NCI-H2196 (cell line): ENCODE measurements around the gene GABRR1.
A peak's percentile ranks its signal among the peaks of the same experiment; 100 is the strongest.
"Not testable (repeated sequence)": the region's sequence is repeated elsewhere in the genome, so short reads cannot be mapped to it uniquely, and the experiment has no call there.

Experiments
- DNase-seq: peaks from one replicate; lab custom pipeline; 2025; ENCODE audit not compliant: unreplicated experiment; lab: John Stamatoyannopoulos, UW

The GABRR1 gene

DNA sequence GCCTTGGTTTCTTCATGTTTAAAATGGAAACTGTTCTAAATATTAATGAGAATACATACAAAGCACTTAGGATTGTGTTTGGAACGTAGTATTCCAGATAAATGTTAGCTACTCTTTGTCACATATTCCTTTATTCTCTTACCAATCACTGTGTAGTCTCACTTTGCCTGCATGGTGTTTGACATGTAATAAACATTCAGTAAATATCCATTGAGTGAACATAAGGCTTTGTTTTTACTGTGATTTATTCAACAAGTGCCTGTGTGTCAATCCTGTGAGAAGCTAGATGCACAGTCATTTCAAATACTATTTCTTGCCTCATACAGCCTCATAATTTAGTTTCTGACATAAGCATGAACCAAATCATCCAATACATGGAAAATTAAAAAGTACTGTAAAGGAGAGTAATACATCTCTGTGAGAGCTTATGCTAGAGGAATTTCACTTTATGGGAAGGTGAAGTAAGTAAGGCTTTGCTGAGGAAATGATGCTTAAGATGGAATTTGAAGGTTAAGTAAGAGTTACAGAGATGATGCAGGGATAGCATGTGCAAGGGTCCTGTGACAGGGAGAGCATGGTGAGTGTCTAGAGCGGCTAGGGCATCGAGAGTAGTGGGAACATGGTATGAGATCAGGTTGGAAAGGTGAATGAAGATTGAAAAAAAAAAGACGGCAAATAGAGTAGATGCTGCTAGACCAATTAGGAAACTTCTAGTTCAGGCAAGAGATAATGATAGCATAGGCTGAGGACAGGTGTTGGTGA is 56.6 kb downstream of the GABRR1 start:
- DNase-seq, result no peak

DNA sequence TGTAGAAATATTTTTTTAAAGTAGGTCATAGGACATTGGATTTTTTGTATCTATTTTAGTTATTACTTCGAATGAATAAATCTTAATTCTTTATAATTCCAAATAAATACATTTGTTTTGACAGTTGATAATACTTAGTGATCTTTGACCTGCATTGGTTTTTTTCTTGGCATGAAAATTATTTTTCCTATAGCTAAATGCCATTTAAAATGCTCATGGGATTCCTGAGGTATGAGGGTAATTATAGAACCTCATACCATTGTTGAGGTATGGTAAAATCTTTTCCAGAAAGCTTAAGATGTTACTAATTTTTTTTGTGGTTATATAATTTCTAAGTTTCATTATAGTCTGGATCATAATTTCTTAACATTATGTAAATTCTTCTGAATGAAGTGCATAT is 63.0 kb downstream of the GABRR1 start:
- DNase-seq, result no peak

DNA sequence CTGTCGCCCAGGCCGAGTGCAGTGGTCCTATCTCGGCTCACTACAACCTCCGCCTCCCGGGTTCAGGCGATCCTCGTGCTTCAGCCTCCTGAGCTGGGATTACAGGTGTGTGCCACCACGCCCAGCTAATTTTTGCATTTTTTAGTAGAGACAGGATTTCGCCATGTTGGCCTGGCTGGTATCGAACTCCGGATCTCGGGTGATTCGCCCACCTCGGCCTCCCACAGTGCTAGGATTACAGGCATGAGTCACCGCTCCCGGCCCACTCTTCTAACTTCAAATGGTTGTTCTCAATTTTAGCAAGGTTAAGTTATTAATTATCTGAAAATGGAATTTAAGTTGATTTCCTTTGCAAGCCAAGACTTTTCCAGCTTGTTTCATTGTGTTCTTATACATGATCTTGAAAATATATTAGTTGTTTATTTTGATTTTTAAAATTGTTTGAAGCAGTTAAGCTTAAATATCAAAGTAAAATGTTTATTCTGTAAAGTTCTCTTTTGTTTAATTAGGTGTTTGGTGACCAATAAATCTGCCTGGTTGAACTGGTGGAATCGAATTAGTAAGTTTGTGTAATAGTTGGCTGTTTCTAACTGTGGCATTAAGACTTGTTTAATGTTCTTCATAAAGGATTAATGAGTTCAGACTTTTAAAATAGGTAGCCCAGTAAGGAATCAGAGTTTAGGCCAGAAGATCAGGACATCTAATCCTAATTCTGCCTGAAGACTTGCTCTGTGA is 69.0 kb downstream of the GABRR1 start:
- no peak for DNase-seq

DNA sequence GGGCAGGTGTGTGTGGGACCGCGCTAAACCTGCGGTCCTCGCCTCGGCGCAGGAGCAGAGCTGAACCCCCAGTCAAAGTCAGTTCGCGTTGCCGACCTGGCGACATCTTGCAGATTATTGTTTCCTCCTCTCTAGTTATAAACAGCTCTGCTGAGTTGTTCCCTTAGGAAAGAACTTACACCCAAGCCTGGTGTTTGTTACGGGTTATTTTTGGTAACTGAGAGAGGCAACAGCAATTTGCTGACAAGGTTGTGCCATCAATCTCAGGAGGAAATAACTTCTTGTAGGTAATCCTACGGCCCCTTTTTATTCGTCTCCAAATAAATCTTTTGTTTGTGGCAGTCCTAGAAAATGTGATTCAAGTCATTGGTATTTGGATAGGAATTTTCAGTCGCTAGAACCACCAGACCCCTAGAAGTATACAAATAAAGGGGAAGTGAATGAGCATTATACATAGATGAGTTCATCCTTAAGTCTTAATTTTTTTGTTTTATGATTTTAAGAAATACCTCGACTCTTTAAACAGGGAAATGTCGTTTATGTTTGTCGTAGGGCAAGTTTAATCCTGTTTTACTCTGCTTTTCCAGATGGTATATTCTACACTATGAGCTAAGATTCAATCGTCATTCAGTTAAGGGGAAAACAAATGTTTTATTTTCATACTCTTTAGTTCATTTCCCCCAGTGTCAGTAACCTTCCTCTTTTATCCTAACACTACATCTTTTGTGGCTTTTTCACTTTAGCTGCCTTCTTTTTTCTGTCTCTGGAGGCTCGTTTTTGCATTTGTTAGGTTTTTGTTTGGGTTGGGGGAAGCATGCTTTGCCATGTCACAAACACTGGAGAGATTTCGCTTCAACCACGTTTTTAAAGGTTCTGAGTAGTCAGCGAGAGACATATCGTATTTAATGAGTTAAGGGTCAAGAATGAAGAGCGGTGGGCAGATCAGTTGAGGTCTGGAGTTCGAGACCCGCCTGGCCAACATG is 70.1 kb downstream of the GABRR1 start:
- no peak for DNase-seq

DNA sequence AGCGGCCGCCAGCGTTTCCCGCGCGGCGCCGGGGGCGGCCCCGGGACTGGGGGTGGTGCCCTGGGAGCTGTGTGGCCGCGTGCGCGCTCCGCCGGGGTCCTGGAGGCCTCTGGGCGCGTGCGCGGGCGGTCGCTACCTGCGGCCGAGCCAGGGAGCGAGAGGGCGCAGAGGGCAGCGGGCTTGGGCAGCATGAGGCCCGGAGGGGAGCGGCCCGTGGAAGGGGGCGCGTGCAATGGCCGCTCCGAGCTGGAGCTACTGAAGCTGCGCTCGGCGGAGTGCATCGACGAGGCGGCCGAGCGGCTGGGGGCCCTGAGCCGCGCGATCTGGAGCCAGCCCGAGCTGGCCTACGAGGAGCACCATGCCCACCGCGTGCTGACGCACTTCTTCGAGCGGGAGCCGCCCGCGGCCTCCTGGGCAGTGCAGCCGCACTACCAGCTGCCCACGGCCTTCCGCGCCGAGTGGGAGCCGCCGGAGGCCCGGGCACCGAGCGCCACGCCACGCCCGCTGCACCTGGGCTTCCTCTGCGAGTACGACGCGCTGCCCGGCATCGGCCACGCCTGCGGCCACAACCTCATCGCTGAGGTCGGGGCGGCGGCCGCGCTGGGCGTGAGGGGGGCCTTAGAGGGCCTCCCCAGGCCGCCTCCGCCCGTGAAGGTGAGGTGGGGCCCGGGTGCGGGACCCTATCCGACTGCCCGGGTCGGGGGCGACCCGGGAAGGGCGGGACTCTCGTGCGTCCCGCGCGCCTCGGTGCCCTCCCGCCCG is 71.0 kb downstream of the GABRR1 start, which contains the start of gene PM20D2:
PM20D2 (plus strand) TSS at position 100 of the 762 bp plus-strand sequence; CDS start at position 190, 90 bp downstream.
- DNase-seq, result peak; percentile 79

DNA sequence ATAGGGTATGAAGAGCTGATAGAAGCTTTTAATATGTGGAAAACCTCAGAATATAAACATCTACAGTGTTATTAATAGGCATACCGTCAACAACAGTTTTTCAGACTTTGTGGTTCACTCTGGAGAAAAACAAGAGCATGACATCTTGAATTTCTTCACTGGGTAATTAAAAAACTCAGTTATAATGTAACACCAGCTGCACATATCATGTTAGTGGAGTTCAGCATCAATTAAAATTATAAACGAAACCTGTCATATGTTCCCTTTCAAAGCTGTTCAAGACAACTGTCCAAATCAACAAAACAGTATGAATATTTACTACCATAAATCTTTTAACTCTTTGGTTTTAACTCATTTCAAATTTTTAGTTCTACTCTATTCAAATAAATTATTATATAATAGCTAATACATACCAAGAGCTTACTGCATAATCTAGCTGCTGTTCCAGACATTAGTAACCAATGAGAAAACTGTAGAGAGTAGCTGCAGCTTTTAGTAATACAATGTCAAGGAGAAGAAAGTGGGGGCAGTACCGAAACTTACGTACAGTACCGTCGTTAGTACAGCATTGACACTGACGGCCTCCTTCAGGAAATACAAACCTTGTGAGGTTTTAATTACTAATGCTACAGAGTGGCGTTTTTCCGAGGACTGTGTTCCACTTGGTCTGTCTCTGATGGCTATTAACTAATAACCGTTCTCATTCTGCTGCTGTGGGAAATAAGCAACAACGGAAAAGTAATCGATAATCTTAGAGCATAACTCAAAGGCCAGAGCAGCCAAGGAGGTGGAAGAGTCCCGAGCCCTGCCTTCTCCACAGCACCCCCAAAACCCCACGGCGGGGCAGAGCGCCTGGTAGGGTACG is 71.8 kb downstream of the GABRR1 start:
- peak; percentile 60 for DNase-seq

DNA sequence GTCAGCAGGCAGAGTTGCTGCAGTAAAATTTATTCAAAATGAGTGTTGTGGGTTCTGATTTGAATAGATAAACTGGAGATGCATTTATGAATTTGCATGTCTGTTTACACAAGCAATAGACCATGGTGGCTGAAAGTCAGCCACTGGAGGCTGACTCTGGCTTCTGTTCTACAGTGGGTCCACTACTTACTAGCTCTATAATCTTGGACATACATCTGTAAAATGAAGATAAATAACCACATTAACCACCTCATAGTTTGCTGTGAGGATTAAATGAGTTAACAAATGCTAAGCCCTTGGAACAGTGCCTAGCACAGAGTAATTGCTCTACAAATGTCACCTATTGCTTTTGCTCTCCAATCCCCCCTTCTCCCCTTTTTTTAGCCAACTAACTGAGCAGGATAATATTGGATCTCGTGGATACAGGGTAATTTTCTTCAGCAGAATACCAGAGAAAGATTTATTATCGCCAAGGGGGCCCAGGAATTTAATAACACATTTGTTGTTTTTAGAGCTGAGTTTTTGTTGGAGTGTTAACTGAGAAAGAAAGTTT is 72.7 kb downstream of the GABRR1 start:
- no peak for DNase-seq

DNA sequence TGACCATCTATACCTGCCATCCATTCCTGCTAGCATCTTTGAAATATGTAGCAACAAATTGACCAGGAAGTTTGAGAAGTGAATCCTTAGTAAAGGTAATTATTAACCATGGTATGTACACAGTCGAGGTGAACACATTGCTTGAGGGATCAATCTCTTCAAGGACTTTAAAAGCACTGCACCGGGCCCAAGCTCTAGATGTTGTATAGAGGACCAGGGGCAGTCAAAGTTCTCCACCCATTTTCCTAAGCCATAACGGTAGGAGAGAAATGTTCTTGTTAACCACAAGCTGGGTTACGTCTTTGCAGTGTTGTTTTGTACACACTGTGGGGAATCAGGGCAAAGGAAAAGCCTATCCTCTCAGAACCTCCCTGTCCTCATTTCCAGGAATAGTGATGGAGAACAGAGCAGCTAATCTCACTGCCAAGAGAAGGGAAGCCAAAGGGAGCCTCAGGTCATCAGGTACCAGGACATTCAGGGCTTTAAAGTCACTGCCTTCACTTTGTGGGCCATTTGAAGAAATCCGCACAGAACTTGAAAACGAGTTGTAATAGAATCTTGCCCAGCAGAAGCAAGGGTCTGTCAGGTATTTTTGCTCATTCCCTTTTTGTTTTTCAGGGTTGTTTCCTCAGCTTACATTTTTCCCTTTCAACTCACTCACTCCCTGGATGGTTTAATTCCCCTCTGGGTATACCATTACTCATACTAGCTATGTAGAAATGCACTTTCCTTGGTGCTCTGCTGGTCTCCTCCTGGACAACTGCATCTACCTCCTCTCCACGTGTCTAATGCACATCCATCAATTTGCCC is 76.6 kb downstream of the GABRR1 start:
- DNase-seq, result no peak

DNA sequence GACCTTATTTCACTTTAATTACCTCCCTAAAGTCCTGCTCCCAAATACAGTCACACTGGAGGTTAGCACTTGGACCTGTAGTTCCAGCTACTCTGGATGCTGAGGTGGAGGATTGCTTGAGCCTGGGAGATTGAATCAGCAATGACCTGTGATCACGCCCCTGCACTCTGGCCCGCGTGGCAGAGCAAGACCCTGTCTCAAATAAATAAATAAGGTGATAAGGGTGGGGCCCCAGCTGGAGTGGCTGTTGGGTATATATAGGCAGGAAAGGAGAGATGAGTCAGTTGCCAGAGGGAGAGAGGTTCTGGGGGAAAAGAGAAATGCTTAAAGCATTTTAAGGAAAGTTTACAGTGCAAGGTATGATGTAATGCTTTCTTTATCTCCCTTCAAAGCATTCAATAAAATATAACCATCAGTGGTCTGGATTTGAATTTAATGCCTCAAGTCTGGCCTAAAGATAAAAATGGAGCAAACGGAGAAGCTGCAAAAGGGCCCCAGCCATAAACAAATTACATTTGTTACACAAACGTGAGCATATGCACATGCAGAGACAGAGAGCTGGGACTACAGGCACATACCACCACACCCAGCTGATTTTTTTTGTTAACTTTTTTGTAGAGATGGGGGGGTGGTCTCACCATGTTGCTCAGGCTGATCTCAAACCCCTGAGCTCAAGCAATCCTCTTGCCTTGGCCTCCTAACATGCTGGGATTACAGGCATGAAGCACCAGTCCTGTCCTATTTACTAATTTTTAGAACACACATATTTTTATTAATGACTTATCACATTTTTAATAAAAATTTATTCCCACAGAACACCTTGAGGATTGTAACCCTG is 77.4 kb downstream of the GABRR1 start:
- no peak for DNase-seq

DNA sequence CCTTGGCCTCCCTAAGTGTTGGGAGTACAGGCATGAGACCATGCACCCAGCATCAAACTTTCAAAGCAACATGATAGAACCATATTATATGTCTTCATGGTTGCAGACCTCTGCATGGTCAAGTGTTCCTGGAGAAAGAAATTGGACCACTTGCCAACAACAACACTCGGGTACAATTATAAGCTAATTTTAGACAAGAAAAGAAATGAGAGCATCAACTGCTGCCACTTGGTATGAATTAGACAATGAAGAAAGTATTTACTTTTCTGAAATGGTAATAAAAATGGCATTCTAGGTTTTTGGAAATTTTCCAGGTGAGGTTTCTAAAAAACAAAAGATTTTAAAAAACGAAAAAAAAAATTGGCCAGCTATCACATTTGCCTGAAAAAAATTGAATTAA is 79.0 kb downstream of the GABRR1 start:
- no peak for DNase-seq

DNA sequence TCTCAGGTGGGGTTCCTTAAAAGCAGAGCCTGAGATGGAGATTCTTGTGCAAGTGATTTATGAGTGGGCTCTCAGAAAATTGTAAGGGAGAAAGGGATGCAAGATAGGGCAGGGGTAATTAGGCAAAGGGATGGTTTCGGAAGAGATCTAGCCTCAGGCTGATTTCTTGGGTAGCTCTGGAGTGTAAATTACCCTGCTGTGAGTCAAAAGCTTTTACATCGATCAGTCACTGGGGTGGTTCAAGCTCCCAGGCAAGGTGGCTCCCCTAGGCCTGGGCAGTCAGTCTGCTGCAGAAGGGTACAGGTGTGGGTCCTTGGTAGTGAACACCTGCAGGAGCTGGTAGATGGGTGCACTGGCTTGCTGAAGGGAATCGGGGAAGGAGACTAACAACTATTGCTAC is 82.4 kb downstream of the GABRR1 start:
- DNase-seq, result no peak

DNA sequence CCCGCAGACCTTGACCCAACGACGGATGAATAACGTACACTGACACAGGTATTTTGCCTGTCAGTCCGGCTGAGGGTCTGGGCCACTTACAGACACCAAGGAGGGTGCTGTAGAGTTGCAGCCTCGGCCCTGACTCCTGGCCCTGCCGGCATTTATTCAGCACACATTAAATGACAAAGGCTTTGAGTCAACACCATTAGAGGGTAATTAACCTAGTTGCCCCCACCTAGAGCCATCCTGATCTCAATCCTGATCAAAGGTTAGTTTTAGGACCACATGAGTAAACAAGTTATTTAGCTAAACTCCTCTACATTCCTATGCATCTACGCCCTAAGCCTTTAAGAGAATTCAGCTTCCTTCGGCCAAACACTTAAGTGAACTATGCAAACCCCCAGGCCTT is 83.2 kb downstream of the GABRR1 start:
- DNase-seq, result no peak

DNA sequence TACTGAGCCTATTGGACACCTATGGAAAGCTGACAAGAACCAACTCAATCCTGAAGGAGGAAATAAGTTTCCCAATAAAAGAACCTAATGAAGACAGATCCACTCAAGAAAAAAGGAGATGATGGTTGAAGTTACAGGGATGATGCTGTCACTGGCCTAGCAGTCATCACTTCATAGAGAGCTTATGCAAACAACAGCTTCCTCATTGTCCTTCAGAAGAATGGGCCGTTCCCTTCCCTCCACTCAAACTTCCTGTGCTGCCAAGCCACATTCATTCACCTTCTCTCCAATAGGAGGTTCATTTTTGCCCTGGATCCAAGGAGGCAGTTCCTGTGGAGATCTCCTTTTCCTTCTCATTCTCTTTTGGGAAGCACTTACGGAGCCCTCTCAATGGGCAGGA is 85.1 kb downstream of the GABRR1 start:
- DNase-seq, result no peak

DNA sequence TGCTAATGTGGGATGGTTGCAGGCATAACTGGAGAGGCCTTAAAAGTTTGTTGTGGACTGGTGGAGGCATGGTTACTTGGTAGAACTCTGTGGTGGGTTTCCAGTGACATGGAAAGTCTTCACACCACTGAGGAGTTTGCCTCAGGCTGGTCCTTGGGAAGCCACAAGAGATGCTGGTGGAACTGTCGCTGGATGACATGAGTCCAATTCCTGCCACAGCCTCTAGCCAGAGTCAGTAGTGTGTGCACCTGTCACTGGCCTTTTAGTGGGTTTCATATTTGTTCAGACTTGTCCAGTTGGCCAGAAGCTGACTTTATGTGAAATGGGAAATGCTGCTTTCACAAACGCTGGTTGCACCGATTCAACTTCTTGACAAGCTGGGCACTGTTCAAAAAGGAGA is 85.6 kb downstream of the GABRR1 start:
- DNase-seq, result no peak

DNA sequence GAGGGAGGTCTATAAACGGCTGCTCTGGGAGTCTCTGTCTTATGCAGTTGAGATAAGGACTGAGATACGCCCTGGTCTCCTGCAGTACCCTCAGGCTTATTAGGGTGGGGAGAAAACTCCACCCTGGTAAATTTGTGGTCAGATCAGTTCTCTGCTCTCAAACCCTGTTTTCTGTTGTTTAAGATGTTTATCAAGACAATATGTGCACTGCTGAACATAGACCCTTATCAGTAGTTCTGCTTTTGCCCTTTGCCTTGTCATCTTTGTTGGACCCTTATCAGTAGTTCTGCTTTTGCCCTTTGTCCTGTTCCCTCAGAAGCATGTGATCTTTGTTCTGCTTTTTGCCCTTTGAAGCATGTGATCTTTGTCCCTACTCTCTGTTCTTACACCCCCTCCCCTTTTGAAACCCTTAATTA is 88.9 kb downstream of the GABRR1 start:
- not testable (repeated sequence) for DNase-seq
